Frontal cortex (tissue), 4 donors: ENCODE data around the gene LMO4. TPM values are rescaled to one million over a fixed set of nuclear protein-coding genes. Genes with fewer than 3 reads are reported as not detected.

Experiments
- DNase-seq, 2 donors: peaks; one replicate each; pipeline ENCODE4 v3.0.0; 2012; ENCODE audit warnings: low spot score in 2 of 2
- FAIRE-seq: peaks from 2 replicates; lab custom pipeline; 2012; peaks lifted over from hg19 to GRCh38; lab: Jason Lieb, UNC
- total RNA-seq: library from RNA; depleted of rRNA; stranded (reverse); fragments of >200 nt; gene quantifications from one replicate; pipeline ENCODE4 v1.2.3, GENCODE V29; 2014
- donor health status: control.
- donor health status: control.
- donor health status: control.

LMO4 gene
- total RNA-seq, 1 donor from 2014 or later = 797 TPM

DNA sequence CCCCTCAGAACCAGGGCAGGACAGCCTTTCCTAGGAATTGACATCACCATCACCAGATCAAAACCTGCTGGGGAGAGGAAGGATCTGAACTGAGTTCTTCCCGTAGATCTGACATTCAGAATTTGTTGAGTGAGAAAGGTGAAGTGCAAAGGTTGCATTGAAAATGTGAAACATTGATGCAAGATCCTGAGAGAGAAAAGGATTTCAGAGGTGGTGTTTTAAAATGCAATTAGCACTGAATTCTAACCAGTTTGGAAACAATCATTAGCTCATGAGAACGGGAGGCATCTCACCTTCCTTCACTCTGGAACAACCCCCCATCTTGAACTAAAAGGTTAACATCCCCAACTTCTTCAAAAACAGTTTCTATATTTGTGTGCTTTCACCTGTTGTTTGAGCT lies 20.4 kb downstream of the LMO4 start:
- FAIRE-seq (no peak), DNase-seq (no peak)

DNA sequence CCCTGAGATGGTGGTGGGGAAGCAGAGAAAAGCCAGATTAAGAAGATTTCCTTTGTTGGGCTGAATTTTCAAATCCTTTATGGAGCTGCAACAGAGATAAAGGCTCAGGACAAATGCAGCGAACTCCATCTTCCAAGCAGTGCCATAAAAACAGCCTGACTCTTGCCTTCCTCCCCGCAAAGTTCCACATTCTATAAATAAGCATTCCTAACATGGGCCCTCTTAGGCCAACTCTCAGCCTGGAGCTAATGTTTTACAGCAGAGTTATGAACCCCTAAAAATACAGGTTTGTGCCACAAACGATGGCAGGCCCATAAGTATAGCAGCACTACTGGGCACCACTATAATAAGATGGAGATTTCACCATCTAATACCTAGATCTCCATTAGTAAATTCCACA lies 27.2 kb downstream of the LMO4 start:
- FAIRE-seq = no peak

DNA sequence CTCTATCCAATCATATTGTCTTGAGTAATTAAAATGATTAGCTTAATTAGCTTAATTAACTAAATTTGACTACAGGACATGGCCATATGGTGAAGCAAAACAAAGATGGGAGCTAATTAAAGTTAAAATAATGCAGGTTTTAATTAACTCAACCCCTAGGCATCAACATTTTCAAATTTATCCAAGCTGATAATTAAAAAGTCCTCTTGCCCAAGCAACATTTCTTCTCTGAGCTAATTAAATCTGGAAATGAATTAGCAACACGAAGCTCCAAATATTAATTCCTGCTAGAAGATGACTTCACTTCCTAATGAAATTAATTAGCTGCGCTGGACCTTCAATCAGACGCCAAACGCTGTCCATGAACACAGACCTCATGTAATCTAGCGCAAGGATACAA lies 27.9 kb downstream of the LMO4 start:
- DNase-seq (no peak), FAIRE-seq (no peak)

More for the DNA sequence above, 27.2 kb downstream of the LMO4 start:
- DNase-seq = no peak

DNA sequence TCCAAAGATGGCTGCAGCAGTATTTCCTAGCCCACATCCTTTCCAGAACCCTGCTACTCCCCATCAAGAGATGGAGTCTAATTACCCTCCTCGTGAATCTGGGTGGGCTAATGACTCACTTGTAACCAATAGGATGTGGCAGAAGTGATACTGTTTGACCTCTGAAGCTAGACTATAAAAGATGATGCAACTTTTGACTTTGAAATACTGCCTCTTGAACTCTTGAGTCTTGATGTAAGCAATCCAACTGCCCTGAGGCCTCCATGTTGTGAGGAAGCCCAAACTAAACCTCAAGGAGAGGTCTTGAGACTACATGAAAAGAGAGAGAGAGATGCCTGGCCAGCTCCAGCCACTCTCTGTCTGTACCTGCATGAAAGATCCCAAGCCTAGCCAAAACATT lies 29.5 kb downstream of the LMO4 start:
- no peak for DNase-seq

DNA sequence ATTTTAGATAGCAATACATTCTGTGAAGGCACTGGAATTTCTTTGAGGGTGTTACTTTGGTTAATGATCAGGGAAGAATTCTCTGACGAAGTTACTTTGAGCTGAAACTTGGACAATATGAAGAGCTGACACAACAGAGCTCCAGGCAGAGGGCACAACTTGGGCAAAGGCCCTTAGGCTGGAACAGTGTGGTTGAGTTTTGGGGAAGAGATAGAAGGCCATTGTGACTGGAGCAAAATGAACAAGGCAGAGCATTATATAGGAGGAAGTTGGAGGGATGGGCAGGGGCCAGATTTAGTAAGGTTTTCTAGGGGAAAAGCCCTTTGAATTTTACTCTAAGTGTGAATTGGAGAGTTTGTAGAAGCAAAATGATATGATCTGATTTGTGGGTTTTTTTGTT lies 30.9 kb downstream of the LMO4 start:
- no peak for FAIRE-seq

More for the DNA sequence above, 29.5 kb downstream of the LMO4 start:
- FAIRE-seq = no peak

DNA sequence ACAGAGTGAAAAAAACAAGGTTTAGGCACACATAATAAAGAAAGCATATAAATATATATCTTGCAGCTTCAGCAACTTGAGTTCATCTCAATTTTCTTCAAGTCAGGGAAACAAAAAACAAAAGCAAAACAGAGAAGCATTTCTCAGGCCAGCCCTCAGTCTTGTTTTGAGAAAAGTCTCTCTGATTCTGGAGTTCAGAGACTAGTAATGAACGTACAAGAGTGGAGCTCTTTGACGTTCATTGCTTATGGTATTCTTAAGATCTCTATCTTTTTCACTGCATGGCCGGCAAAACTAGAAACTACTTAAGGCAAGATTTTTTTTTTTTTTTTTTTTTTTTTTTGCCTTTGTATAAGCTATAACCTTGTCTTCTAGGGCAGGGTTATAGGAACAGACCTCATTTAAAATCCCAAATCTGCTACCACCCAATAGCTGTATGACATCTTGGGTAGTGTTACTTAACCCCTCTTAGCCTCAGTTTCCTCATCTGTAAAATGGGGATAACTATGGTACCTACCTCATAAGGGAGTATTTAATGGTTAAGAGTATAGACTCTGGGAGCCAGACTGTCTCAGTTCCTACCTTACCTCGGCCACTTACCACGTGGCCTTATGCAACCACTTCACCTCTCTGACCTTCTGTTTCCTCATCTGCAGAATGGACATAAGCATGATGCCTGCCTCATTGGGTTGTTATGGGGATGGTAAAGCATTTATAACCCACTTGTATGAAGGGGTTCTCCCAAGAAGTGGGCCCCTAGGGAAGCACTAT lies 33.6 kb downstream of the LMO4 start:
- DNase-seq (no peak), FAIRE-seq (no peak)

More for the DNA sequence above, 30.9 kb downstream of the LMO4 start:
- no peak for DNase-seq

DNA sequence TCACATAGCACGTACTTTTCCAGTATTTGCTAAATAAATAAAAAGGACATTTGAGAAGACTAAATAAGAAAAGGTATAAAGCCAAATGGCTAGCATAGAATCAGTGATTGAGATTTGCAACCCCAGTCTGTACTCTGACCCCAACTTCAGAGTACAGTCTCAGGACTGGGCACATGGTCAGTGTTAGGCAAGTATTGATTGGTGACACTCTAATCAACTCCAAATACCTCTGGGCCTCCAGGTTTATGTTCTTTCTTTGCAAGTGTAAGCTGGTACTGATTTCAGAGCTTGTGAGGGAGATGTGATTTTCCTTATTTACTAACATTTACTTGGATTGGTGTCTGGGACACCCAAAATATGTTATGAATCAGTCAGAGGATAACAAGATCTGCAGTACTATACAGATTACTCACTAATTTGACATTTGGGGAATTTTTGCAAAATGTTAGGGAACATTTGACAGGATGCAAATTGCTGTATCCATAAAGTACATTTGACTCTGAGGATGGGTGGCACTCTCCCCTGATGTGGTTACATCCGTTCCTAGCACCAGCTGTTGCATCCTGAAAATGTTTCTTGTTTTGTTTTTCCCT lies 34.2 kb downstream of the LMO4 start:
- no peak for FAIRE-seq

DNA sequence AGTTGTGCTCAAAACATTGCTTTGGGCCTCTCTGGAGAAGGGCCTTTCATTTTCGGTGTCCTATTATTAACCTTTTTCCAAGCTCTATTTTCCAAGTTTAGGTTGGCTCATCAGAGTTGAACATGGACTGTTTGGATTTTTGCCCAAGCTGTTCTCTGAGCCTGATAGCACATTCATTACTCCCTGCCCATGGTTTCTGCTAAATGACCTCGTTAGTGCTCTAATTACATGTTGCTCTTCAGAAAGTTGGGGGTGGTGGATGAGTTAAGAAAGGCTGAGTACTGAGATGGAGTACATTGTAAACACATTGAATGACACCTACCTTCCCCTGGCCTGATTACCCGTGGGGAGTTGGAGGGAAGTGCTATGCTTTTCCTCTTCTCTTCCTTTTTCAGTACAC lies 38.9 kb downstream of the LMO4 start:
- DNase-seq (no peak), FAIRE-seq (no peak)

More for the DNA sequence above, 34.2 kb downstream of the LMO4 start:
- DNase-seq = no peak

DNA sequence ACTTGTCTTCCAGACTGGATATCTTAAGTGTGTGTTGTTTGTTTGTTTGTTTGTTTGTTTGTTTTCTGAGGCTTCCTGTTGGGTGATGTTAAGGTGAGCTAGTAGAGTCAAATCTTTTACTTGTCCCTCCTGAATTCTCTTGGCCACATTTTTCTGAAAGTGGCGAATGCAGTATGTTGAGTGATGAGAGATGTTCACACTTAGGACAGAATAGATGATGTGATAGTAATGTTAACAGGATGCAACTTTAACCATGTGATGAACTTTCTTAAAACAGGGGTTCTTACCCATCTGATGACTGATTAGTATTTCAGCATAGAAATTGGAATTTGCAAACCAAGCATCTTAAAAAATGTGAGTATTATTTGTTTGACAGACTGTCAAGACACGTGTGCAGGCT lies 40.2 kb downstream of the LMO4 start:
- no peak for DNase-seq
- FAIRE-seq = no peak

DNA sequence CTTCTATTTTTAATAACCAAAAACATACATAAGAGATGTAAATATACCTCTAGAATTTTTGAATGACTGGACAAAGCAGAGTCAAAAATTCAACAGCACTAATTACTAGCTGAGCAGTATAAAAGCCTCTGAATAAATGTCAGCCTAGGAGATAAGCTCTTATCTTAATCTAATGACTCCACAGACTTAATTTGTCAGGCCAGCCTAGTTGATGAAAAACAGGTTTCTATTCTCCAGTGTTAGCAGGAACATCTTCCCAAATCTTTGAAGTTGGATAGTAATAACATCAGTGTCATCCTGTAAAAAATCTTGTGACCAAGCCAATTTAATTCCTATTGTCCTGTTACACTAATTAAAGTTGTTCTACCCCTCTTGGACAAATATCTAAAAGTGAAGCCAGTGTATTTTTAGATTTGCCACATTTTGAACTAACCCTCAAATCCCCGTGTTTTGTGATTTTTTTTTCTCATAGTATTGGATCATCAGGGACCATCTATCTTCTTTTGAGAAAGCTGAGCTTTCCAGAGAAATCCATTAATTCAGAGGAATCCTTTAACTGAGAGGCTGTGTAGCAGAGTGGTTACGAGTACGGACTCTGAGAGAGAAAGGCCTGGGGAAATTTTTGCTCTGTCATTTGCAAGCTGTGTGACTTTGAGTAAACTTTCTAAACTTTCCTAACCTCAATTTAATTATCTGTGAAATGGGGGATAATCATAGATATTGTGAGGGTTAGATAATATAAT lies 41.2 kb downstream of the LMO4 start:
- no peak for FAIRE-seq
- DNase-seq = no peak

DNA sequence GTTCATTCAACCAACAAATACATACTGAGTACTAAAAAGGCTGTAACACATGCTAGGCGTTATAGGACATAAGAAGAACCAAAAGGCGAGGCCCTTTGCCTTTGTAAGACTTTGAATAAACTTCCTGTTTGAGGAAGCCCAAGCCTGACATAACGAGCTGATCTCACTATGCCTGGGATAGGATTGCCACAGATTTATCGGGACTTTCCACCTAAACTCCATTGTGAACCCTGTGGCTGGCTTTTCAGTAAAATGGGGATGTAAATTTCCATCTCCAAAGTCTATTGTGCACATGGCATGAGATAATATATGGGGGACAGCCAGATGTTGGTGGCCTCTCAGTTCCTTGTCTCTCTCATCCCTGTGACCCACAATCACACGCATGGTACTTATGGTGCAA lies 41.9 kb downstream of the LMO4 start:
- DNase-seq (no peak), FAIRE-seq (no peak)

DNA sequence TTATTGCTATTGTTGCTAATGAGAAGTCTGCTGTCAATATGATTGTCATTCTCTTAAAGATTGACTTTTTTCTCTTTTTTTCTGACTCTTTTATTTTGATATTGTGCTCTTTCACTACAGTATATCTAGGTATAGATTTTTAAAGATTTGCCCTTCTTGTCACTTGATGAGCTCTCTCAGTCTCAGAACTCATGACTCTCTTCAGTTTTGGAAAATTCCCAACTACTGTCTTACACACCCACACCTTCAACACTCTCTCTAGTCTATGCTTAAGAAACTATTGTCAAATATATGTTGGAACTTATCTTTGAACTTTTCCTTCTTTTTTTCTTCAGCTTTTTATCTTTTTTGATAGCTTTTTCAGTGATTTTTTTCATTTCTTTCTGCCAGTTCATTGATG lies 50.6 kb downstream of the LMO4 start:
- DNase-seq = no peak
- FAIRE-seq = peak; percentile 8

DNA sequence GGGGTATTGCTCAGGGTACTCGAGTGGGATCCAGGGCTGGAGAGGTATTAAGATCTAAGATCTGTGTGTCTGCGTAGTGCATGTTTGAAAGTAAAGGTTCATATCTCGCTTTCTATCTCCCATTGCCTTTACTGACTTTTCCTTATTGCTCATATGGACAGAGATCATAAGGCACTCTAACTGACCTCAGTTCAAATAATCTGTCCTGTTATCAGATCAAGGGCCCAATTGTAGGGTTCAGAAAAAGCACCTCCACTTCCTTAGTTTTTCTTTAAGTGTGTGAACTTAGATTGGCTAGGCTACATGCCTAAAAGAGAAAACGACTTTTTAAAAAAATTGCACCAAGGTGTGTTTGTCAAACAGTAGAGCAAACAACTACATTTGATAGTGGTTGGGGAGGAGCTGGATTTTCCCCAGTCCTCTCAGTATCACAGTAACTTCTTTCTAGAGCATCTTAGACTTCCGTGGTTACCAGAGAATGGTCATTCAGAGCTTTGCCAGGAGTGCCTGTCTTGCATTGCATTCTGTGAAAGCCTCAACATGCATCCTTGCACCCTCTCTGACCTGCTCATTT lies 57.6 kb downstream of the LMO4 start:
- FAIRE-seq = no peak
- DNase-seq = no peak

DNA sequence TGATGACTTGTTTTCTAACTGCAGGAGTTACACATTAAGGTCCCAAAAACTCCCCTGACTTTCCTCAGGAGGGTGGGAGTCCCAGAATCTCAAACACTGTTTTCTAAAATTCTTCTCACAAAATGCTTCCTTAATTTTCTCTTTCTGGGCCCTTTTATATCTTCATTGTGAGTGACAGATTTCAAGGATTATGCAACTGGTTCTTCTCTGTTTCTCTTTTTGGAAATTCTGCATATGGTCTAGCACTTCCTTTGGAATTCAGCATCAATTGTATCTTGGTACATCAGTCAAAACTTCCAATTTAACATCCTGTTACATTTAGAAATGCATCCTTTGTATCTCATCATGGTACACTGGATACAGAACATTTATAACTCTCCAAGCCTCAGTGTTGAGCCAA lies 59.7 kb downstream of the LMO4 start:
- no peak for DNase-seq

DNA sequence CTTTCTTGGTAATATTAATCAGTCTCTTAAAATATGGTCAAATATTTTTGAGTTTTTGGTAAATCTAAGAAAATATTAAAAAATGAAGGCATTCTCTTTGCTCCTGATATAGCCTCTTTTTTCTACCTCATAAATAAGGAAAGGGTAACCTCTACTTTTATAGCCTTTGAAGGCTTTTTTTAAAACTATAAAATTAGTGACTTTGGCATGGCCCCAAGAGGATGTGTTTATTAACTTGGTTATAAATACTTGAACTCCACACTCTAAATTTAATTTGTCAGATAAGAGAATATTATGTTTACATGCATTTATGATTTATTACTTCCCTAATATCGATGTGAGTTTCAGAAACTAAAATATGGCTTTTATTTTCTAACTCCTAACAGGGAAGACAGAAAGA lies 60.3 kb downstream of the LMO4 start:
- FAIRE-seq (no peak), DNase-seq (no peak)

More for the DNA sequence above, 59.7 kb downstream of the LMO4 start:
- FAIRE-seq = no peak

DNA sequence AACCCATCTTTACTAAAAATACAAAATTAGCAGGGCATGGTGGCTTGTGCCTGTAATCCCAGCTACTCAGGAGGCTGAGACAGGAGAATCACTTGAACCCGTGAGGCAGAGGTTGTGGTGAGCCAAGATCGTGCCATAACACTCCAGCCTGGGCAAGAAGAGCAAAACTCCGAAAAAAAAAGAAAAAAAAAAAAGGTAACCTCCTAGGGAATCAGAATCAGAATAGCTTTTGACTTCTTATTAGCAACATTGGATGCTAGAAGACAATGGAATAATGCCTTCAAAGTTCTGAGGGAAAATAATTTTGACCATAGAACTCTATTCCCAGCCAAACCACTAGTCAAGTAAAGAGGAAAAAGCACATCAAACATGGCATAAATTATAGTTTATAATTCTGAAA lies 60.9 kb downstream of the LMO4 start:
- no peak for DNase-seq
- no peak for FAIRE-seq

DNA sequence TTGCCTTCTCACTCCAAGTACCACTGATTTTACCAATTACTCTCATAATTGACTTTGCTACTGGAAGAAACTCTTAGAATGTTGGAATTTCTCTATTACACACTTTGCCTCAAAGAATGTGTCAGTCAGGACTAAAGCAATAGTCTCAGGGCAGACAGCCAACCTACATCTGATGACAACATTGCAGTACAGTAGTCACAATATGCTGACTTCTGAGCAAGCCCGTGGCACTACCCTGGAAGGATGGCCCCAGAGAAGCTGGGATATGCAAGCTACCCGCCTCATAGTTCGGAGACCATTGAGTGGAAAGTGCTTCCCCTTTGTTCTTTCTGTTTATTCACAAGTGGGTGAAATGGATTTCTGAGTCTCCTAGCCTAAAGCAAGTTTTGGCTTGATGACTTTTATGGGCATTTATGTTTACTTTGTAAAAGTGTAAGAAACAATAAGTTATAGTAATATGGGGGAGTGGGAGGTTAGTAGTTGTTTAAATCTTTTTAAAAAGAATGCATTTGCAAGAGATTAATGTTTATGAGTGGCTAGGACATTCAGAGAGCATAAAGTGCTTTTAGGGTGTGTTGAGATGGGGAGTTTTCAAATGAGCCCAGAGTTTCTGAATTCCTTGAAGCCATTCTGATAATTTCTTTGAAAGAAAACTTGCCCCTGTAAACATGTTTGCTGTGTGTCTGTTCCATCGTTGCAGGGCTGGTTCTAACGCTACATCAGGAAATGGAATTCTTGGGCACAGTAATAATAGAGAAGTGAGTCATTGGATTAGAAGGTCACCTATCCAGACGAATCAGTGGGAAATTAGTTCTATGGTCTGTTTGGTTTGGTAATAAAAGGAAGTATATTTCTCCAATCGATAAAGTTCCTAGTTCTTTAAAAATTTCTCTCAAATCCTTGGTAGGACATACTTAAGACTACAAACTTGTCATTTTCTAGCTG lies 63.8 kb downstream of the LMO4 start:
- DNase-seq (no peak), FAIRE-seq (no peak)

DNA sequence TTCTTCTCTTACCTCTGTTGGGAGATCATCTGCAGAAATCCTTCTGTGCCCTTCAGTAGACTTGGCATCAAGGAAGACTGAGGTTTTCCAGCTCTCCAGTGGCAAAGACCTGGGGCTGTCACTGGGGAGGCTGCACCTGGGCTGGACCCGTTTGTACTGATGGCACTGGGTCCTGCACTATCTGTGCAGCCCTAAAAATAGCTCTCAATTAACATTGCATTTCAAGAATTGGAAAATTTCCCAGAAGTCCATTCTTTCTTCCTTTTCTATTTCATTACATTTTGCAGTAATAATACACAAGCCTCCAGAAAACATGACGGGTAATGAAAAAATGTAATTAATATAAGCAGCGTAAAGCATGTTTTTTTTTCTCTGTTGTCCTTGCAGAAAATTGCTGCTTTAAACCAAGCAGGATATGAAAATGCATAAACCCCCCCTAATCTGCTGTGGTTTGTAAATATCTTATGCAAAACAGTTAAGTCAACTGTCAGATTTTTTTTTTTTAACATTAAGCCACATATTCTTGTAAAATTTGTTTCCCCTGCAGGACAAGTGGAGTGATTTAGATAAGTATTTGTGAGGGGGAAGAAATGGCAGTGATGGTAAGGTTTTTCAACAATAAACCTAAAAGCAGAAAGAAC lies 64.9 kb downstream of the LMO4 start:
- DNase-seq (no peak), FAIRE-seq (no peak)

DNA sequence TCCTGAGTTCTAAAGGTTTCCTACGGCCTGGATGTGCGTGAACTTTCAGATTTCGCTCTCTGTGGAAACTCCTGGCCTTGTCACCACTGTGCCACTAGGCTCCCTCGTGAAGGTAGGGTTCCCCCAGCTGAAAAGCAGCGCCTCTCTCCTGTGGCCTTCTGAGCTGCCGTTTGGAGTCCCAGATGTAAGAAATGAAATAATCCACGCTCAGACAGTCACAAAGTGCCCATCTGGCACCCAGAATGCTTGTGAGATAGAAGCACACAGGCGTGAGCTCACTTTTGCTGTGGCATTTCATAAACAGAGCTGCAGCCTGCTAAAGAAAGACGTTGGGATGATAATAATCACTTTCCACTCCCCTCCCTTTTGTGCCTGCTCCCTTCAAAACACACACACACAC lies 65.8 kb downstream of the LMO4 start:
- no peak for DNase-seq
- no peak for FAIRE-seq
